Stimulated activated naive CD8-positive, alpha-beta T cell treated with anti-CD3 and anti-CD28 coated beads, Interleukin-15, Interleukin-2, amounts not matched to agents 100 ng/mL and 50 ng/mL, for 24 hours (primary cell): ENCODE measurements around the gene TUBAL3.

Experiments
- H3K27ac Mint-ChIP-seq: one replicate; pipeline ENCODE4 v1.8.0; 2021; ENCODE audit warnings: mild to moderate bottlenecking, mixed read lengths
- H3K27me3 Mint-ChIP-seq: one replicate; pipeline ENCODE4 v1.8.0; 2021; ENCODE audit warnings: mixed read lengths
- H3K36me3 Mint-ChIP-seq: one replicate; pipeline ENCODE4 v1.8.0; 2021; ENCODE audit warnings: low read depth, mixed read lengths
- H3K4me1 Mint-ChIP-seq: one replicate; pipeline ENCODE4 v1.8.0; 2021; ENCODE audit warnings: low read depth, mixed read lengths
- H3K4me3 Mint-ChIP-seq: one replicate; pipeline ENCODE4 v1.8.0; 2021; ENCODE audit warnings: mild to moderate bottlenecking, mixed read lengths
- H3K9me3 Mint-ChIP-seq: one replicate; pipeline ENCODE4 v1.8.0; 2021; ENCODE audit warnings: mixed read lengths

Gene TUBAL3

DNA sequence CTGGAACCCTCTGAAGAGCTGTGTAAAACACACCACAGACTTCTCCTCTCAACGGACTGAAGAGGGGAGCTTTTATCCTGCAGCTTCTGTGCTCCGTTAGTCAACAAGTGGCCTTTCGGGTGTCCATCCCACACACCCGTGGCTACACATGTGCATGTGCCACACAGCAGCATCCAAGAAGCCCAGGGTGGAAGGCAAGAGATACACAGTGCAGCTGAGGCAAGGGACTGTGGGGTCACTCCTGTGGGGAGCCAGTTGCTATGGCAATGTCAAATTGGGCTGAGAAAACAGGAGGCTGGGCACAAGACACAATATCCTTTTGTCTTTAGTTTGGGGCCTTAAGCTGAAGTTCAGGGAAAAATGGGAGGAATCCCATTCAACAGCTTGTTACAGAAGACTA lies 36.5 kb upstream of the TUBAL3 start:
- Mint-ChIP-seq H3K27me3 (peaks cover 4% of the 10 kb centered on the region), H3K27ac (no peak overlapping the region), H3K9me3 (no peaks in the 10 kb centered on the region), H3K36me3 (peaks cover 5% of the 10 kb centered on the region), H3K4me3 (no peak overlapping the region), H3K4me1 (peaks cover 21% of the 10 kb centered on the region)

DNA sequence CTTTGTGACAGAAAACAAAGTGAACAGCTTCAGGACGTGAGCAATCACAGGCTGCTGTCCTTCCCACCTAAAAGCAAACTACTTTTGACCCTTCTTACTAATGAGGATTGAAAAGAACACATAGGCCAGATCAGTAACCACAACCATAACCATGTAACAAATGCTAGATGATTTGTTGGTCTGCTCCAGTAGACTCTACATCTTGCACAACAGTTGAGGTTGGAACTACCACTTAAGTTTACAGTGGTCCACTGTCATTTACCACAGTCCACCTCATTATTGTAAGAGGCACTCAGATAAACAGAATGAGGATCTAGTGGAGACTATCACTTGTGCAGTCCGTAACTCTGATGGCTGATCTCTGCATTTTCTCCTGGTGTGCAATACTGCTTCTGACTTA lies 35.6 kb upstream of the TUBAL3 start:
- no peaks in the 10 kb centered on the region for H3K9me3 Mint-ChIP-seq
- peaks cover 4% of the 10 kb centered on the region for H3K27me3 Mint-ChIP-seq
- no peak overlapping the region for H3K27ac Mint-ChIP-seq
- peaks cover 16% of the 10 kb centered on the region for H3K4me1 Mint-ChIP-seq
- peaks cover 5% of the 10 kb centered on the region for H3K36me3 Mint-ChIP-seq
- H3K4me3 Mint-ChIP-seq = no peak overlapping the region

GRCh38 chr10:5435328-5435727 lies 30.7 kb upstream of the TUBAL3 start:
- no peak overlapping the region for H3K4me3 Mint-ChIP-seq
- H3K36me3 Mint-ChIP-seq = peaks cover 15% of the 10 kb centered on the region
- H3K27me3 Mint-ChIP-seq = no peaks in the 10 kb centered on the region
- H3K9me3 Mint-ChIP-seq = peaks cover 5% of the 10 kb centered on the region
- no peak overlapping the region for H3K27ac Mint-ChIP-seq
- H3K4me1 Mint-ChIP-seq = peaks cover 9% of the 10 kb centered on the region

- Mint-ChIP-seq H3K9me3 (peaks cover 5% of the 10 kb centered on the region), H3K4me3 (no peak overlapping the region), H3K27me3 (no peaks in the 10 kb centered on the region), H3K36me3 (peaks cover 18% of the 10 kb centered on the region), H3K27ac (no peak overlapping the region), H3K4me1 (peaks cover 9% of the 10 kb centered on the region)
Observed at GRCh38 chr10:5434017-5434753, 29.6 kb upstream of the TUBAL3 start.

DNA sequence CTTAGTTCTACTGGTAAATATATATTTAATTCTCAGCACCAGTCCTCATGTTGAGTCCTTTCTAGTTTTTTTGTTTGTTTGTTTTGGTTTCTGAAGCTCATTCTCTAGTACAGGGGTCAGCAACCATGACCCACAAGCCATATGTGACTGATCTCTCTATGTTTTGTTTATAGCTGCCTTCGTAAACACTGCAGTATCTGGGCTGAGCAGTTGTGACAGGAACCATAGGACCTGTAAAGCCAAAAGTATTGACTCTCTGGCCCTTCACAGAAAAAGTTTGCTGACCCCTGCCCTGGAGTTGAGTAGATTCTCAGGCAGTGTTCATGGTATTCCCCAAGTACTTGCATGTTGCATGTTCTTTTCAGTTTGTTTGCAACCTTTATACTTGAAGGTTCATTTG lies 28.6 kb upstream of the TUBAL3 start:
- H3K9me3 Mint-ChIP-seq = peaks cover 5% of the 10 kb centered on the region
- peaks cover 21% of the 10 kb centered on the region for H3K36me3 Mint-ChIP-seq
- no peak overlapping the region for H3K4me3 Mint-ChIP-seq
- peaks cover 9% of the 10 kb centered on the region for H3K4me1 Mint-ChIP-seq
- H3K27me3 Mint-ChIP-seq = no peaks in the 10 kb centered on the region
- H3K27ac Mint-ChIP-seq = no peak overlapping the region

DNA sequence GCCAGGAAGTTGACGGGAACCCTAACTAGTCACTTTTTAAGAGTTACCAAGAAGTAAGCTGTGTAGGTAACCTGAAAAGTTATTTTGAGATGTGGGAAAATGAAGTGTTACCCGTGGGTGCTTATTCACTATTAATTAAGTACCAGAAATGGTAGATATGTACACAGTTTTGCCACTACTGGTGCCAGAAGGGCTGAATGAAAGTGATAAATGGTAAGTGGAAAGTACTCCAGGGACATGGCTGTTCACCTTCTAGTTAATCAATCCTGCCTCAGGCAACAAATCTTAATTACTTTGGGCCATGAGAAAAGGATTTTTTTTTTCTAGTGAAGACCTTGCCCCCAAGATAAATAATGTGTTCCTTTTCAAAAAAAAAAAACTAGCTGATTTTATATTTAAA lies 23.5 kb upstream of the TUBAL3 start:
- Mint-ChIP-seq H3K27ac (no peak overlapping the region), H3K4me3 (no peak overlapping the region), H3K36me3 (peaks cover 28% of the 10 kb centered on the region), H3K9me3 (peaks cover 5% of the 10 kb centered on the region), H3K4me1 (peaks cover 6% of the 10 kb centered on the region), H3K27me3 (no peaks in the 10 kb centered on the region)

- no peak overlapping the region for H3K27ac Mint-ChIP-seq
- H3K36me3 Mint-ChIP-seq = peaks cover 12% of the 10 kb centered on the region
- peaks cover 5% of the 10 kb centered on the region for H3K9me3 Mint-ChIP-seq
- no peak overlapping the region for H3K4me3 Mint-ChIP-seq
- no peaks in the 10 kb centered on the region for H3K27me3 Mint-ChIP-seq
- peaks cover 8% of the 10 kb centered on the region for H3K4me1 Mint-ChIP-seq
Observed at GRCh38 chr10:5424751-5425150, 20.1 kb upstream of the TUBAL3 start.

DNA sequence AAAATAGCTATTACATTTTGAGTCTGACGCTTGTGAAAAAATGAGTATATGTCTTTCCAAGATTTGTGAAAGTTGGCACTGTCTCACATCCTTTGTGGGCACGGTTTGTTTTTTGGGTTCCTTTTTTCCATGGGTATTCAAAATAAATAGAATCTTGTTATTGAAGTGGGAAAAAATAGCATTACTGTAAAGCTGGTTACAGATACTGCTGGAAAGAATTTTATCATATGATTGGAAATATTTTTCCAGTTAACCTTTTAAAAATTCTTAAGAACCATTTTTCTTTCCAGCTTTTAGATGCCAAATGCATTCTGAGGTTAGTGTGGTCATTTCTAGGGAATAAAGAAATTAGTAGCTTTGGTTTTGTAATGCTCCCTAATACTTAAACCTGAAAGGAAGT lies 19.1 kb upstream of the TUBAL3 start:
- Mint-ChIP-seq H3K36me3 (peaks cover 16% of the 10 kb centered on the region), H3K27ac (no peak overlapping the region), H3K4me3 (no peak overlapping the region), H3K9me3 (peaks cover 15% of the 10 kb centered on the region), H3K27me3 (no peaks in the 10 kb centered on the region), H3K4me1 (peaks cover 11% of the 10 kb centered on the region)

DNA sequence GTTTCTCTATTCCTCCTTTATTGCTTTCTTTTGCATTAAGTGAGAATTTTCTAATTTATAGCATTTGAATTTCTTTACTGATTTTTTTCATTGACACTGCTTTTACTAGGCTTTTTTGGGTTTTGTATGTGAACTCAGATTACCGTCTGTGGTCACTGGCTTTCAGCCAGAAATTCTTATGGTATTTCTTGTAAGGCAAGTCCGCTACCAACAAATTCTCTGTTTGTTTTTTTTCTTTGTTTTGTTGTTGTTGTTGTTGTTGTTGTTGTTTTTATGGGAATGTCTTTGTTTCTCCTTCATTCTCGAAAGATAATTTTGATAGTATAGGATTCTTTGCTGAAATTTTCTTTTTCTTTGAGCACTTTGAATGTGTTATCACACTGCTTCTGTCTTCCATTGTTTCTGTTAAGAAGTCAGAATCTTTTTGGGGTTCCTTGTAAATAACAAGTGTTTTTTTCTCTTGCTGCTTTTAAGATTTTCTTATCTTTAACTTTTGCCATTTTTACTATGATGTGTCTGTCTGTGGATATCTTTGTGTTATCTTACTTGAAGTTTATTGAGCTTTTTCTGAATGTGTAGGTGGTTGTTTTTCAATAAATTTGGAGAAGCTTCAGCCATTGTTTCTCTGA lies 15.0 kb upstream of the TUBAL3 start:
- Mint-ChIP-seq H3K27me3 (no peaks in the 10 kb centered on the region), H3K36me3 (peaks cover 22% of the 10 kb centered on the region), H3K4me1 (peaks cover 11% of the 10 kb centered on the region)

DNA sequence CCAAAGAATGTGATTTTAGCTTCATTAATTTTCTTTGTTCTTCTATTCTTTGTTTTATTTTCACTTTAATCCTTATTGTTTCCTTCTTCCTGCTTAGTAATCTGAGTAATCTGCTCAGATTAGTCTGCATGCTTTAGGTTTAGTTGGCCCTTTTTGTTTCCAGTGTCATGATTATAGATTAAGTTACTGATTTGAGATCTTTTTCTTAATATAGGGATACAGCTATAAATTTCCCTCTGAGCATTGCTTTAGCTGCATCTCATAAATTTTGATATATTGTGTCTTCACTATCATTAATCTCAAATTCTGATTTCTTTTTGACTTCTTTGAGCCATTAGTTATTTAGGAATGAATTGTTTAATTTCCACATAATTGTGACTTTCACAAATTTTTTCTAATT lies 14.0 kb upstream of the TUBAL3 start:
- Mint-ChIP-seq H3K4me3 (no peak overlapping the region), H3K27ac (no peak overlapping the region), H3K9me3 (peaks cover 24% of the 10 kb centered on the region), H3K4me1 (peaks cover 9% of the 10 kb centered on the region), H3K36me3 (peaks cover 22% of the 10 kb centered on the region), H3K27me3 (no peaks in the 10 kb centered on the region)

More for the DNA sequence above, 15.0 kb upstream of the TUBAL3 start:
- peaks cover 24% of the 10 kb centered on the region for H3K9me3 Mint-ChIP-seq
- H3K27ac Mint-ChIP-seq = no peak overlapping the region
- no peak overlapping the region for H3K4me3 Mint-ChIP-seq

DNA sequence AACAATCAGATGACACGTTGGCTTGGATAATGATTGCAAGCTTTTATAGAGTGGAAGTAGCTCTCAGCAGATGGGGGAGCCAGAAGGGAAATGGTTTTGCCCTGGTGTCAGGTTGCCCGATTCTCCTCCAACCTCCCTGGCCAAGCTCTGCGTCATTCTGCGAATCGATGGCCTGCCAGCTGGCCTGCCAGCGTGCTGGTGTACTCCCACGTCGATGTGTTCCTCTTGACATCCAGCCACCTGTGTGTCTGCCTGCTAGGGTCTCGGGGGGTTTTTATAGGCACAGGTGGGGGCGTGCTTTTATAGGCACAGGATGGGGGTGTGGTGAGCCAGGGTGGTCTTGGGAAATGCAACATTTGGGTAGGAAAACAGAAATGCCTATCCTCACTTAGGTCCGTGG lies 12.4 kb upstream of the TUBAL3 start:
- peaks cover 22% of the 10 kb centered on the region for H3K36me3 Mint-ChIP-seq
- H3K9me3 Mint-ChIP-seq = peaks cover 24% of the 10 kb centered on the region
- no peak overlapping the region for H3K27ac Mint-ChIP-seq
- no peaks in the 10 kb centered on the region for H3K27me3 Mint-ChIP-seq
- peaks cover 5% of the 10 kb centered on the region for H3K4me1 Mint-ChIP-seq
- no peak overlapping the region for H3K4me3 Mint-ChIP-seq

DNA sequence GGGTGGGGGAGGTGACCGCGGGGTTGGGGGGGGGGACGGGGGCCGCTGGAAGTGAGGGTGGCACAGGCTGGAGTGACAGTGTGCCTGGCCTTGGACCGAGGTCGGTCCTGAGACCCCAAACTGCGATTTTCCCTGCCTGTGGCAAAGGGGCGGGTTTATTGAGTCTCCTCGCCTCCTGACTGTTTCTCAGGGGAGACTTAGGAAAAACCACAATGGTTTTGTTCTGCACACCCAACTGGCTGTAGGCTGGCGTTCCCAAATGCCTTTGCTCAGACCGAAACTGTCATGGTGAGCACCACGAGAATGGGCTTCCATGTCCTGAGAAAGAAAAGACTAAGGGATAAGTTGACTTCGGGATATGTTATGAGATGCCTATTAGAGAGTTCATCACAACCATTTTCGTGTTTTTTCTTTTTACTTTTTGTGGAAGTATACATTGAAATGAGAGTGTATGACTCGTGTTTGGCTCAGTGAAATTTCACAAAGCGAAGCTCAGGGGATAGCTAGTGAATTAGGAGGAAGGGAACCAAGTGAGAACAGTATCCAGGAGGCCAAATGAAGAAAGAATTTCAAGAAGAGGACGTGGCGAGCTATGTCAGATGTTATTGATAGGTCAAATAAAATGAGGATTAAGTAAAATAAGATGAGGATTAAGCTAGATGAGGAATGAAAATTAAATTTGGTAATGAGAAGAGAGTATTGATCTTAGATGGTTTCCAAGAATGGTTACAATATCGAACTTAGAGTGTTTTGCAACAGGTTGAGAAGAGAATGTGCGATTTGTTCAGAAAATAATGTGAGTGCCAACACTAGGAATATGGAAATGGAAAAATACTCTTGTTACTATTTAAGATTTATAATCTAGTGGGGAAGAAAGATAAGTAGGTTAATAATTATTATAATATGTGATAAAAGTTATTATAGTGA lies 8.6 kb upstream of the TUBAL3 start:
- Mint-ChIP-seq H3K9me3 (peaks cover 3% of the 10 kb centered on the region), H3K27me3 (peaks cover 19% of the 10 kb centered on the region), H3K4me1 (no peaks in the 10 kb centered on the region), H3K36me3 (peaks cover 9% of the 10 kb centered on the region), H3K27ac (no peak overlapping the region), H3K4me3 (no peak overlapping the region)

GRCh38 chr10:5412277-5412941 lies 7.8 kb upstream of the TUBAL3 start, which contains the start of gene NET1:
Gene NET1 (plus strand): TSS chr10:5412557. CDS start chr10:5412693, 136 bp downstream.
- no peaks in the 10 kb centered on the region for H3K4me1 Mint-ChIP-seq
- H3K9me3 Mint-ChIP-seq = no peaks in the 10 kb centered on the region
- peak within 1 kb of the TSS; percentile 36 for H3K27ac Mint-ChIP-seq
- peaks cover 19% of the 10 kb centered on the region for H3K27me3 Mint-ChIP-seq
- peaks cover 7% of the 10 kb centered on the region for H3K36me3 Mint-ChIP-seq
- H3K4me3 Mint-ChIP-seq = no peak within 1 kb of the TSS

GRCh38 chr10:5411941-5412276 lies 7.3 kb upstream of the TUBAL3 start:
- peaks cover 19% of the 10 kb centered on the region for H3K27me3 Mint-ChIP-seq
- H3K27ac Mint-ChIP-seq = no peak overlapping the region
- no peak overlapping the region for H3K4me3 Mint-ChIP-seq
- H3K4me1 Mint-ChIP-seq = no peaks in the 10 kb centered on the region
- no peaks in the 10 kb centered on the region for H3K9me3 Mint-ChIP-seq
- H3K36me3 Mint-ChIP-seq = peaks cover 7% of the 10 kb centered on the region
